Ovary (tissue), 3 donors: Measurements from ENCODE around the gene SGMS1.

ENCODE experiments used
- CTCF ChIP-seq, 3 donors: fragments of 450-650 bp in 2 of 3; fragments of 200-600 bp in 1 of 3; IDR thresholded peaks; one replicate each; pipeline versions ENCODE4 v1.5.1 to v1.8.0; 2016 to 2022; ENCODE audit warnings: antibody characterized with exemption in 3 of 3, mild to moderate bottlenecking in 1 of 3
- POLR2A ChIP-seq: fragments of 450-650 bp; IDR thresholded peaks from one replicate; pipeline ENCODE4 v1.6.1; 2017; ENCODE audit warnings: antibody characterized with exemption, mild to moderate bottlenecking, moderate library complexity
- donor health status: DM: no; HTN: no; CAD: no.

GRCh38 chr10:50286996-50287803 lies 336.6 kb downstream of the SGMS1 start:
- TF ChIP-seq CTCF (IDR thresholded peaks at IDR 0.05) (no peak), POLR2A (no peak)
